GM21619 (cell line): ENCODE data around the gene PDE8A.
"Not testable (repeated sequence)": the region's sequence is repeated elsewhere in the genome, so short reads cannot be mapped to it uniquely, and the experiment has no call there.

Source experiments
- ATAC-seq: cut with Tn5 transposase; IDR thresholded peaks from one replicate; pipeline ENCODE4 v1.9.1; 2021; ENCODE audit not compliant: unreplicated experiment

Gene PDE8A

GRCh38 chr15:84987949-84988624 is 6.4 kb downstream of the PDE8A start:
- ATAC-seq: no peak

DNA sequence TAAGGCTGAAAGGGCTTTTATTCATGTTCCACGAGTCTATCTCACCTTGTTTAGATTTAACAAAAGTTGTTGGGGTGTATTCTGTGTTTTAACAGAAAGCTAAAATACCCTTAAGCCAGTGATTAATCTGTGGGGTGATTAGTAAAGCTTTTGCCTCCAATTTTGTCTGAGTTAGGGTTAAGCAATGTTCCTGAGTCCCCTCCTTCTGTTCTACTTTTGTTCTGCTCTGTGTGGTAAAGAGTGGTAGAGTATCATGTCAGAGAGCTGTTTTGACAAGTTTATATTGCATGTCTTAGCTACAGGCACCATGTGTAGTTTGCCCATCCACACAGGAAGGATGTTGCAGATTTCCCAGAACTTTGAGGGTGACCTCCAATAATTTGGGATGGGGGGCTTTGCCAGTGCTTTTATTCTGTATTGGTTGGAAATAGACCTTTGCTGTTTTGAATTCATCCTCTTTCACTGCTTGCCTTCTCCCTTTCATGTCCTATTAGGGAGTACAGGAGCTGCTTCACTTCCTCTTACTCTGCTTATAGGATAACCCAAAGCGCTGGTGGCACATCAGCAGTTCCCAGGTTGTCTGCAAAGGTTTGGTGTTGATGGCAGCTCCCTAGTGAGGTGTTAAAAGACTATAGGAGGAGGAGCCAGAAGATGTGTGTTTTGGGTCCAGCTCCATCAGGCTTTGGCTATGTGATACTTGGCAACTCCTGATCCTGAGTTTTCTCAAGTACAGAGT is 7.4 kb downstream of the PDE8A start:
- ATAC-seq: no peak

- no peak for ATAC-seq
Measured at GRCh38 chr15:84990507-84990906, 8.9 kb downstream of the PDE8A start.

DNA sequence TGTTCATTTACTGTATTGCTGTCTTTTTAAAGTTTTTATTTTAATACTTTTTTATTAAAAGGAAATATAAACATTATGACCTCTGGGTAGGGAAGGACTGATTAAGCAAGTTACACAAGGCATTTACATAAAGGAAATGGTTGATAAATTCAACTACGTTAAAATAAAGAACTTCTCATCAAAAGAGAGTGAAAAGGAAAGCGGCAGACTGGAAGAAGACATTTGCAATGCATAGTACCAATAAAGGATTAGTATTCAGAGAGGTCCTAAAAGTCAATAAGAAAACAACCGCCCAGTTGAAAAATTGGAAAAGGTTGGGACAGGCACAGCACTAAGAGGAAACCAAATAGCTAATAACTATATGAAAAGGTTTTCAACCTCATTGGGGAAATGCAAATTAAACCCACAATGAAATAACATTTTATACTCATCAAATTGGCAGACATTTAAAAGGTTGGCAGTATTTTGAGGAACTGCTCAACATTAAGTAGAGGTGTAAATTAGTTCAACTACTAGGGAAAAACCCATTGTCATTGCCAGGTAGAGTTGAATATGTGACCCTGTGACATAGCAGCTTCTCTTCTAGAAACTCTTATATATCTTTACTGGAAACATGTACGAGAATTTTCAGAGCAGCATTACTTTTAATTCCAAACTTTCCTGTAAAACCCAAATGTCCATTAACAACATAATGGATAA is 9.5 kb downstream of the PDE8A start:
- no peak for ATAC-seq

DNA sequence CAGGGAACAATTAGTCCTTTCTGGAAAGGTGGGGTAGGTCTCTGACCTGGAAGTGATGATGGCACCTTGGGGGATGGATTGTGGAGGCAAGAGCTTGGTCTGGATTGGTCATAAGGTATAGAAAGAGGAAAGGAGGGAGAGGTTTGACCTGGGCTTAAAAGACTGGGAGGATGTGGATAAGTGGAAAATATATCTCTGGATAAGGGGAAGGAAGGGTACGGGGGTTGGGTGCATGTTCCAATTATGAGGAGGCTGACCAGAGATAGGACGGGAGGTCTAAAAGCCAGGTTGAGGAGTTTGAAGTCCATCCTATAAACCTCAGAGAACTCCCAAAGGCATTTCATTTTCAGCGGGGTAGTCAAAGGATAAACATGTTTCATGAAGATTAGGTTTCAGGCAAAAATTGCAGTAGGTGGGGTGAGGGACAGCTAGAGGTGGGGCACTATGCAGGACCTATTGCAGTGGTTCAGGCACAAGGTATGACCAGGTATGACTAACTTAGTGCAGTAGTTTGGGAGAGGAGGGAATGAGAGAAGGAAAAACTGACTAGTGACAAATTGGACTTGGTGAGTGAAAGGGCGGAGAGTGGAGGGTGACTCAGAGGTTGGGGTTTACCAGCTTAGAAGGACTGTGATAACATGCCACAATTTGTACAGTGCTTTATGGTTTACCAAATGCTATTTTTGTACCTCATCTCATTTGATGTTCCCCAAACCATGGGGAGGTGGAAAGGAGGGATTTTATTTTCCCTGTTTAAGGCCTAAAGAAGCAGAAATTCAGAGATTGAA is 10.7 kb downstream of the PDE8A start:
- no peak for ATAC-seq

- no peak for ATAC-seq
Measured at GRCh38 chr15:84996055-84996454, 14.4 kb downstream of the PDE8A start.

DNA sequence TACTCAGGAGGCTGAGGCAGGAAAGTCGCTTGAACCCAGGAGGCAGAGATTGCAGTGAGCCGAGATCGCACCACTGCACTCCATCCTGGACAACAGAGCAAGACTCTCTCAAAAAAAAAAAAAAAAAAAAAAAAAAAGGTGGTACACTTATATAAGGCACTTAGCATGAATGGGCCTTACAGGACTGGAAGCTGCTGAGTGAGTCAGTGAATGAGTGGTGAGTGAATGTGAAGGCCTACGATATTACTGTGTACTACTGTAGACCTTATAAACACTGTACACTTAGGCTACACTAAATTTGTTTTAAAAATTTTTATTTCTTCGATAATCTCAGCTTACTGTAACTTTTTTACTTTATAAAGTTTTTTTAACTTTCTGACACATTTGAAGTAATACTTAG is 15.1 kb downstream of the PDE8A start:
- ATAC-seq: not testable (repeated sequence)

DNA sequence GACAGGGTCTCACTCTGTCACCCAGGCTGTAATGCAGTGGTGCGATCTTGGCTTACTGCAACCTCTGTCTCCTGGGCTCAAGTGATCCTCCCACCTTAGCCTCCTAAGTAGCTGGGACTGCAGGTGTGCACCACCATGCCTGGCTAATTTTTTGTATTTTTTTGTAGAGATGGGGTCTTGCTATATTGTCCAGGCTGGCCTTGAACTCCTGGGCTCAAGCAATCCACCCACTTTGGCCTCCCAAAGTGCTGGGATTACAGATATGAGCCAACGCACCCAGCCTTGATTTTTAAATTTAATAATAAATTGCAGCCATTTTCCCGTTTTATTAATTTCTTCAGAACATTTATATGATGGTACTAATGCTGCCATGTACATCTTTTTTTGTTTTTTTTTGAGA is 15.6 kb downstream of the PDE8A start:
- not testable (repeated sequence) for ATAC-seq

GRCh38 chr15:85000189-85000864 is 18.7 kb downstream of the PDE8A start:
- ATAC-seq: no peak

DNA sequence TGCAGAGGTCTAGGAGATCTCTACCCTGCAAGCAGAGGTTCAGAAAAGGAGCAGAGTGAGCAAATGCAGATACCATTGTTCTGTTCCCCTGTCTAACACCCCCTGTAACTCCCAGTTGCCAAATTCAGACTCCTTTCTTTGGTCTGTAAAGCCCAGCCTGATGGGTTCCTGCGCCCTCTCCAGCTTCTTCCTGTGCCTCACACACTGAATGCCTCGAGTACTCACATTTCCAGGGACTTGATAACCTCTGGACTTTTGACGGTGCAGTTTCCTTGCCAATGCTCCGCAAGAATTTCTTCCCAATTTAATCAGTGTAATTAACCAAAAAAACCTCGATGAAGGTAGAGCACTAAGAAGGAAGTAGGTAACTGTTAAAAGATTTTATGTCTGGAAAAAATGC is 19.3 kb downstream of the PDE8A start:
- ATAC-seq: no peak

DNA sequence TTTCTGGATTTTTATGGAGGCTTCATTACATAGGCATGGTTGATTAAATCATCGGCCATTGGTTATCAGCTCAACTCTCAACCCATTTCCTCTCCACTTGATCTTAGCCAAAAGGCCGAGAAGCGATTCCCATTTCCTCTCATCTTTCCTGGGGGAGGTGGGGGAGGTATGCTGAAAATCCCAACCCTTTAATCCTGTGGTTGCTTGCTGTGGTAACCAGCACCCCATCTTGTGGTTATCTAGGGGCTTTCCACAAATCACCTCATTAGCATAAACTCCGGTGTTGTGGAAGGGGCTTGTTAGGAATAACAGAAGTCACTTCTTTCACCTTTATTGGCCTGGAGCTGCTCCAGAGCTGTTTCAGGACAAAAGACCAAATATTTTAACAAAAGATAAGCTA is 20.9 kb downstream of the PDE8A start:
- no peak for ATAC-seq

DNA sequence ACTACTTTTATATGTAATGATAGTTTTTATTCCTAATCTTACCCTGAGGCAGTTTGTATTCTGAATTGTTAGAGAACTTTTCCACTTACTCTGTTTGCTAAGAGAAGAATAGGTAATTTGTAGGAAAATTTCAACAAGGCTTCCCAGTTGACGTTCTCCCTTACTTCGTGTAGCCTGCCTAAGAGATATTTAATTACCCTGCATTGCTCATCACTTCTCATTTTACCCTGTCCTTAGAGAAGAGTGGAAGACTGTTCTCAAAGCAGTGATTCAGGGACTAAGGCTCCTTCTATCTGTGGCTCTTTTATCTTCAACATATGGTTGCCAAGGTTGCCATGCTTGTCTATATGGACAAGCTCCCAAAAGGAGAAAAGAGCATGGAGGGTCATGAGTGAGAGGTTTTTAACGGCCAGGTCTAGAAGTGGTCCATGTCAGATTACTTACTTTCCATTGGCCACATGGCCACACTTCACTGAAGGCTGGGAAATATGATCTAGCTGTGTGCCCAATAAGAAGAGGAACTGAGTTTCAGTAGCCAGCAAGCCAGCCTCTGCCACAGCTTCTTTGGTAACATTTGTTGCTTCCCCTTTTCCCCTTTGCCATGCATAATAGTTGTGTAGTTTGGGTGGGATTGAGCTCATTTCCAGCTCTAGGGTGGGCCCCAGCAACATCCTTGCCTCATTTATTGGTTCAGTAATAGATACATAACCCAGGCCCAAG is 22.1 kb downstream of the PDE8A start:
- ATAC-seq: no peak

GRCh38 chr15:85004550-85004949 is 22.9 kb downstream of the PDE8A start:
- ATAC-seq: no peak

GRCh38 chr15:85005319-85005718 is 23.7 kb downstream of the PDE8A start:
- ATAC-seq: no peak

GRCh38 chr15:85005746-85006145 is 24.1 kb downstream of the PDE8A start:
- no peak for ATAC-seq

GRCh38 chr15:85006201-85006600 is 24.5 kb downstream of the PDE8A start:
- no peak for ATAC-seq

GRCh38 chr15:85006655-85007054 is 25.0 kb downstream of the PDE8A start:
- ATAC-seq: no peak

GRCh38 chr15:85007137-85007536 is 25.5 kb downstream of the PDE8A start:
- ATAC-seq: no peak

GRCh38 chr15:85007741-85008397 is 26.2 kb downstream of the PDE8A start:
- no peak for ATAC-seq
